HepG2 (cell line): ENCODE results near the gene AGAP3. TPM values are rescaled to one million over a fixed set of nuclear protein-coding genes. Genes with fewer than 3 reads are reported as not detected.

Experiments
- CEBPB ChIP-seq: IDR thresholded peaks from 2 replicates; pipeline ENCODE4 v1.6.1; 2011; ENCODE audit warnings: low read depth, low read length, improper control_type of control experiment, borderline replicate concordance
- CHD4 ChIP-seq: fragments of 200-600 bp; sonication (generic); IDR thresholded peaks from 2 replicates; pipeline ENCODE4 v1.7.0; 2017; ENCODE audit warnings: mild to moderate bottlenecking, low read length, borderline replicate concordance
- FOSL1 ChIP-seq: sonication (generic); formaldehyde crosslinking; IDR thresholded peaks from 2 replicates; pipeline ENCODE4 v1.9.0; 2021; ENCODE audit warnings: missing genetic modification reagents, borderline replicate concordance
- MIER2 ChIP-seq: IDR thresholded peaks from 2 replicates; pipeline ENCODE4 v1.6.1; 2016; ENCODE audit warnings: missing biosample characterization, missing genetic modification reagents
- STAT5B ChIP-seq: sonication (generic); formaldehyde crosslinking; IDR thresholded peaks from 2 replicates; pipeline ENCODE4 v1.4.0; 2020; ENCODE audit warnings: missing genetic modification reagents
- ZBTB20 ChIP-seq: sonication (generic); formaldehyde crosslinking; IDR thresholded peaks from 2 replicates; pipeline ENCODE4 v1.8.1; 2023; ENCODE audit warnings: missing genetic modification reagents, low read depth, mild to moderate bottlenecking, borderline replicate concordance
- ZNF121 ChIP-seq: sonication (generic); formaldehyde crosslinking; IDR thresholded peaks from 2 replicates; pipeline ENCODE4 v1.5.0; 2020; ENCODE audit warnings: mild to moderate bottlenecking, missing genetic modification reagents
- ZNF180 ChIP-seq: sonication (generic); formaldehyde crosslinking; IDR thresholded peaks from 2 replicates; pipeline ENCODE4 v1.4.0; 2020; ENCODE audit warnings: low read depth, missing genetic modification reagents, borderline replicate concordance
- ZNF468 ChIP-seq: sonication (generic); formaldehyde crosslinking; IDR thresholded peaks from 2 replicates; pipeline ENCODE4 v1.8.0; 2022; ENCODE audit warnings: mild to moderate bottlenecking, moderate library complexity, missing genetic modification reagents
- ZNF546 ChIP-seq: sonication (generic); formaldehyde crosslinking; conservative IDR thresholded peaks from 2 replicates; pipeline ENCODE4 v1.8.1; 2023; ENCODE audit warnings: mild to moderate bottlenecking, missing genetic modification reagents
- ZNF670 ChIP-seq: sonication (generic); formaldehyde crosslinking; IDR thresholded peaks from 2 replicates; pipeline ENCODE4 v1.8.0; 2022; ENCODE audit warnings: mild to moderate bottlenecking, missing genetic modification reagents, borderline replicate concordance
- ZNF75D ChIP-seq: sonication (generic); formaldehyde crosslinking; IDR thresholded peaks from 2 replicates; pipeline ENCODE4 v1.8.1; 2023; ENCODE audit warnings: missing genetic modification reagents, mild to moderate bottlenecking, borderline replicate concordance
- ZNF883 ChIP-seq: sonication (generic); formaldehyde crosslinking; IDR thresholded peaks from 2 replicates; pipeline ENCODE4 v1.5.1; 2020; ENCODE audit warnings: mild to moderate bottlenecking, missing genetic modification reagents; ENCODE audit errors: not compliant biosample characterization
- ZSCAN12 ChIP-seq: sonication (generic); formaldehyde crosslinking; IDR thresholded peaks from 2 replicates; pipeline ENCODE4 v1.9.0; 2021; ENCODE audit warnings: mild to moderate bottlenecking, missing genetic modification reagents
- polyA plus RNA-seq, 8 experiments: library from polyadenylated mRNA; depleted of rRNA in 3 of 8; stranded (reverse) in 7 of 8; unstranded in 1 of 8; fragments of >200 nt; fragmentation: Illumina TruSeq in 4 of 8; extraction: Trizol in 4 of 8; gene quantifications; 2 replicates each; pipeline versions ENCODE4 v1.2.1 to v1.2.3, GENCODE V29; 2011 to 2016; ENCODE audit warnings: low read depth in 4 of 8, missing spikeins in 1 of 8, mixed read lengths in 1 of 8; ENCODE audit not compliant: insufficient read depth in 1 of 8
- total RNA-seq, 5 experiments: library from RNA; depleted of rRNA; stranded (reverse); fragments of >200 nt; fragmentation: Illumina TruSeq; extraction: Trizol; gene quantifications; 2 replicates each; pipeline ENCODE4 v1.2.3, GENCODE V29; 2016; ENCODE audit warnings: low read depth in 1 of 5
- TF ChIP-seq, protein P1 (sequence below): sonication (generic); formaldehyde crosslinking; IDR thresholded peaks from 2 replicates; pipeline ENCODE4 v1.4.0; 2020; ENCODE audit warnings: mild to moderate bottlenecking, missing genetic modification reagents
- TF ChIP-seq, protein P2 (sequence below): sonication (generic); formaldehyde crosslinking; IDR thresholded peaks from 2 replicates; pipeline ENCODE4 v1.5.1; 2020; ENCODE audit warnings: mild to moderate bottlenecking, missing genetic modification reagents, borderline replicate concordance
- TF ChIP-seq, protein P3 (sequence below): sonication (generic); formaldehyde crosslinking; IDR thresholded peaks from 2 replicates; pipeline ENCODE4 v1.8.0; 2022; ENCODE audit warnings: mild to moderate bottlenecking, missing genetic modification reagents; ENCODE audit not compliant: insufficient replicate concordance

Gene AGAP3
- total and polyA plus RNA-seq, 2 of the 13 experiments (the other 11 are each of a cell fraction or from before 2014, with no cell fraction given) = 31.3 to 61.4 TPM

DNA sequence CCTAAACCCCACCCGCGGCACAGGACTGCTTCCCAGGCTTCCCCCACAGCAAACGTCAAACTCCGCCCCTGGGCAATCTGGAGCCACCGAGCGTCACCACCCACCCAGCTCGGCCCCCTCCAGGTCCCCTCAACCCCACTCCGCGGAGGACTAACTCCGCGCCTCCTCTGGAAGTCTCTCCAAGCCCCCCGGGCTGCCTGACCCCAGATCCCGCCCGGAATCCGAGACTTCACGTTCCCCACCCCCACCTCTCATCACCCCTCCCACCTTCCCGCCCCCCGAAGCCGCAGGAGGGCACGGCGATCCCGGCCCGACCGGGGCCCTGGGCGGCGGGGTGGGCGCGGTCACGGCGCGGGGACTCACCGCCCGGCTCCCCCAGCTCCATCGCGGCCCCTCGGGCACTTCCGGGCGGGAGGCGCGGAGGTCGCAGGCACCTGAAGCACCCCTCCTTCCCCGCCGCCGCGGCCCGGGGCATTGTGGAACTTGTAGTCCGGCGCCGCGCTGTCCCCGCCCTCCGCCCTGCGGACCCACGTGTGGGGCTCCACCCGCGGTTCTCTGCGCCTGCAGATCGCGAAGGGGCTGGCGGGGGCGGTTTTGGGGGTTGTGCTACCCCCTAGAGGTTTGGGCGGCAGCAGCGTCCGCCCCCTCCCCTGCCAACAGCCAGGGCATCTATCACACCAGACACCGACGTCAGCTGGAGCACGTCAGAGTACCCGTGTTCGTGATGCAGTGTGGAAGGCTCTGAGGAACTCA lies 3.0 kb upstream of the AGAP3 start, which contains the start of gene TMUB1 (continued):
- TF ChIP-seq, protein P1, sequence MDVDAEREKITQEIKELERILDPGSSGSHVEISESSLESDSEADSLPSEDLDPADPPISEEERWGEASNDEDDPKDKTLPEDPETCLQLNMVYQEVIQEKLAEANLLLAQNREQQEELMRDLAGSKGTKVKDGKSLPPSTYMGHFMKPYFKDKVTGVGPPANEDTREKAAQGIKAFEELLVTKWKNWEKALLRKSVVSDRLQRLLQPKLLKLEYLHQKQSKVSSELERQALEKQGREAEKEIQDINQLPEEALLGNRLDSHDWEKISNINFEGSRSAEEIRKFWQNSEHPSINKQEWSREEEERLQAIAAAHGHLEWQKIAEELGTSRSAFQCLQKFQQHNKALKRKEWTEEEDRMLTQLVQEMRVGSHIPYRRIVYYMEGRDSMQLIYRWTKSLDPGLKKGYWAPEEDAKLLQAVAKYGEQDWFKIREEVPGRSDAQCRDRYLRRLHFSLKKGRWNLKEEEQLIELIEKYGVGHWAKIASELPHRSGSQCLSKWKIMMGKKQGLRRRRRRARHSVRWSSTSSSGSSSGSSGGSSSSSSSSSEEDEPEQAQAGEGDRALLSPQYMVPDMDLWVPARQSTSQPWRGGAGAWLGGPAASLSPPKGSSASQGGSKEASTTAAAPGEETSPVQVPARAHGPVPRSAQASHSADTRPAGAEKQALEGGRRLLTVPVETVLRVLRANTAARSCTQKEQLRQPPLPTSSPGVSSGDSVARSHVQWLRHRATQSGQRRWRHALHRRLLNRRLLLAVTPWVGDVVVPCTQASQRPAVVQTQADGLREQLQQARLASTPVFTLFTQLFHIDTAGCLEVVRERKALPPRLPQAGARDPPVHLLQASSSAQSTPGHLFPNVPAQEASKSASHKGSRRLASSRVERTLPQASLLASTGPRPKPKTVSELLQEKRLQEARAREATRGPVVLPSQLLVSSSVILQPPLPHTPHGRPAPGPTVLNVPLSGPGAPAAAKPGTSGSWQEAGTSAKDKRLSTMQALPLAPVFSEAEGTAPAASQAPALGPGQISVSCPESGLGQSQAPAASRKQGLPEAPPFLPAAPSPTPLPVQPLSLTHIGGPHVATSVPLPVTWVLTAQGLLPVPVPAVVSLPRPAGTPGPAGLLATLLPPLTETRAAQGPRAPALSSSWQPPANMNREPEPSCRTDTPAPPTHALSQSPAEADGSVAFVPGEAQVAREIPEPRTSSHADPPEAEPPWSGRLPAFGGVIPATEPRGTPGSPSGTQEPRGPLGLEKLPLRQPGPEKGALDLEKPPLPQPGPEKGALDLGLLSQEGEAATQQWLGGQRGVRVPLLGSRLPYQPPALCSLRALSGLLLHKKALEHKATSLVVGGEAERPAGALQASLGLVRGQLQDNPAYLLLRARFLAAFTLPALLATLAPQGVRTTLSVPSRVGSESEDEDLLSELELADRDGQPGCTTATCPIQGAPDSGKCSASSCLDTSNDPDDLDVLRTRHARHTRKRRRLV (CRISPR knock-in tag) = no peak
- no peak for TF ChIP-seq CHD4
- TF ChIP-seq ZNF670 (CRISPR knock-in tag) = no peak
- TF ChIP-seq, protein P2, sequence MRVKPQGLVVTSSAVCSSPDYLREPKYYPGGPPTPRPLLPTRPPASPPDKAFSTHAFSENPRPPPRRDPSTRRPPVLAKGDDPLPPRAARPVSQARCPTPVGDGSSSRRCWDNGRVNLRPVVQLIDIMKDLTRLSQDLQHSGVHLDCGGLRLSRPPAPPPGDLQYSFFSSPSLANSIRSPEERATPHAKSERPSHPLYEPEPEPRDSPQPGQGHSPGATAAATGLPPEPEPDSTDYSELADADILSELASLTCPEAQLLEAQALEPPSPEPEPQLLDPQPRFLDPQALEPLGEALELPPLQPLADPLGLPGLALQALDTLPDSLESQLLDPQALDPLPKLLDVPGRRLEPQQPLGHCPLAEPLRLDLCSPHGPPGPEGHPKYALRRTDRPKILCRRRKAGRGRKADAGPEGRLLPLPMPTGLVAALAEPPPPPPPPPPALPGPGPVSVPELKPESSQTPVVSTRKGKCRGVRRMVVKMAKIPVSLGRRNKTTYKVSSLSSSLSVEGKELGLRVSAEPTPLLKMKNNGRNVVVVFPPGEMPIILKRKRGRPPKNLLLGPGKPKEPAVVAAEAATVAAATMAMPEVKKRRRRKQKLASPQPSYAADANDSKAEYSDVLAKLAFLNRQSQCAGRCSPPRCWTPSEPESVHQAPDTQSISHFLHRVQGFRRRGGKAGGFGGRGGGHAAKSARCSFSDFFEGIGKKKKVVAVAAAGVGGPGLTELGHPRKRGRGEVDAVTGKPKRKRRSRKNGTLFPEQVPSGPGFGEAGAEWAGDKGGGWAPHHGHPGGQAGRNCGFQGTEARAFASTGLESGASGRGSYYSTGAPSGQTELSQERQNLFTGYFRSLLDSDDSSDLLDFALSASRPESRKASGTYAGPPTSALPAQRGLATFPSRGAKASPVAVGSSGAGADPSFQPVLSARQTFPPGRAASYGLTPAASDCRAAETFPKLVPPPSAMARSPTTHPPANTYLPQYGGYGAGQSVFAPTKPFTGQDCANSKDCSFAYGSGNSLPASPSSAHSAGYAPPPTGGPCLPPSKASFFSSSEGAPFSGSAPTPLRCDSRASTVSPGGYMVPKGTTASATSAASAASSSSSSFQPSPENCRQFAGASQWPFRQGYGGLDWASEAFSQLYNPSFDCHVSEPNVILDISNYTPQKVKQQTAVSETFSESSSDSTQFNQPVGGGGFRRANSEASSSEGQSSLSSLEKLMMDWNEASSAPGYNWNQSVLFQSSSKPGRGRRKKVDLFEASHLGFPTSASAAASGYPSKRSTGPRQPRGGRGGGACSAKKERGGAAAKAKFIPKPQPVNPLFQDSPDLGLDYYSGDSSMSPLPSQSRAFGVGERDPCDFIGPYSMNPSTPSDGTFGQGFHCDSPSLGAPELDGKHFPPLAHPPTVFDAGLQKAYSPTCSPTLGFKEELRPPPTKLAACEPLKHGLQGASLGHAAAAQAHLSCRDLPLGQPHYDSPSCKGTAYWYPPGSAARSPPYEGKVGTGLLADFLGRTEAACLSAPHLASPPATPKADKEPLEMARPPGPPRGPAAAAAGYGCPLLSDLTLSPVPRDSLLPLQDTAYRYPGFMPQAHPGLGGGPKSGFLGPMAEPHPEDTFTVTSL (CRISPR knock-in tag) = no peak
- TF ChIP-seq ZNF180 (CRISPR knock-in tag) = no peak
- TF ChIP-seq MIER2 (CRISPR knock-in tag) = no peak
- TF ChIP-seq ZNF468 = no peak
- TF ChIP-seq ZNF546 (CRISPR knock-in tag) = no peak
- no peak for TF ChIP-seq STAT5B (CRISPR knock-in tag)
- TF ChIP-seq, protein P3, sequence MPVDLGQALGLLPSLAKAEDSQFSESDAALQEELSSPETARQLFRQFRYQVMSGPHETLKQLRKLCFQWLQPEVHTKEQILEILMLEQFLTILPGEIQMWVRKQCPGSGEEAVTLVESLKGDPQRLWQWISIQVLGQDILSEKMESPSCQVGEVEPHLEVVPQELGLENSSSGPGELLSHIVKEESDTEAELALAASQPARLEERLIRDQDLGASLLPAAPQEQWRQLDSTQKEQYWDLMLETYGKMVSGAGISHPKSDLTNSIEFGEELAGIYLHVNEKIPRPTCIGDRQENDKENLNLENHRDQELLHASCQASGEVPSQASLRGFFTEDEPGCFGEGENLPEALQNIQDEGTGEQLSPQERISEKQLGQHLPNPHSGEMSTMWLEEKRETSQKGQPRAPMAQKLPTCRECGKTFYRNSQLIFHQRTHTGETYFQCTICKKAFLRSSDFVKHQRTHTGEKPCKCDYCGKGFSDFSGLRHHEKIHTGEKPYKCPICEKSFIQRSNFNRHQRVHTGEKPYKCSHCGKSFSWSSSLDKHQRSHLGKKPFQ (CRISPR knock-in tag) = no peak
- no peak for TF ChIP-seq ZBTB20 (CRISPR knock-in tag)
- peak; percentile 65 for TF ChIP-seq ZNF883 (CRISPR knock-in tag)
- TF ChIP-seq ZNF75D (CRISPR knock-in tag) = no peak
- TF ChIP-seq FOSL1 (CRISPR knock-in tag) = no peak
- TF ChIP-seq CEBPB = no peak
- TF ChIP-seq ZNF121 = no peak
- no peak for TF ChIP-seq ZSCAN12 (CRISPR knock-in tag)
